Nephron progenitor cell (in vitro differentiated cells): ENCODE measurements around the gene PTAFR.

ENCODE experiments used
- DNase-seq: peaks from one replicate; pipeline ENCODE4 v3.0.0; 2021
- H3K27ac Mint-ChIP-seq: 2 replicates; pipeline ENCODE4 v1.8.0; 2021; ENCODE audit warnings: mild to moderate bottlenecking, moderate library complexity, mixed read lengths
- H3K27me3 Mint-ChIP-seq: 2 replicates; pipeline ENCODE4 v1.8.0; 2021; ENCODE audit warnings: mild to moderate bottlenecking, low read depth, mixed read lengths; ENCODE audit not compliant: poor library complexity
- H3K36me3 Mint-ChIP-seq: 2 replicates; pipeline ENCODE4 v1.8.0; 2021; ENCODE audit warnings: low read depth, mixed read lengths
- H3K4me1 Mint-ChIP-seq: 2 replicates; pipeline ENCODE4 v1.8.0; 2021; ENCODE audit warnings: mixed read lengths
- H3K4me3 Mint-ChIP-seq: 2 replicates; pipeline ENCODE4 v1.8.0; 2021; ENCODE audit warnings: mild to moderate bottlenecking, moderate library complexity, mixed read lengths
- H3K9me3 Mint-ChIP-seq: 2 replicates; pipeline ENCODE4 v1.8.0; 2021; ENCODE audit warnings: mild to moderate bottlenecking, moderate library complexity, mixed read lengths
- TF ChIP-seq, protein P1 (sequence below): fragments of 200-600 bp; sonication (generic); IDR thresholded peaks from 2 replicates; pipeline ENCODE4 v1.5.0; 2021; ENCODE audit warnings: antibody characterized with exemption

Gene PTAFR

DNA sequence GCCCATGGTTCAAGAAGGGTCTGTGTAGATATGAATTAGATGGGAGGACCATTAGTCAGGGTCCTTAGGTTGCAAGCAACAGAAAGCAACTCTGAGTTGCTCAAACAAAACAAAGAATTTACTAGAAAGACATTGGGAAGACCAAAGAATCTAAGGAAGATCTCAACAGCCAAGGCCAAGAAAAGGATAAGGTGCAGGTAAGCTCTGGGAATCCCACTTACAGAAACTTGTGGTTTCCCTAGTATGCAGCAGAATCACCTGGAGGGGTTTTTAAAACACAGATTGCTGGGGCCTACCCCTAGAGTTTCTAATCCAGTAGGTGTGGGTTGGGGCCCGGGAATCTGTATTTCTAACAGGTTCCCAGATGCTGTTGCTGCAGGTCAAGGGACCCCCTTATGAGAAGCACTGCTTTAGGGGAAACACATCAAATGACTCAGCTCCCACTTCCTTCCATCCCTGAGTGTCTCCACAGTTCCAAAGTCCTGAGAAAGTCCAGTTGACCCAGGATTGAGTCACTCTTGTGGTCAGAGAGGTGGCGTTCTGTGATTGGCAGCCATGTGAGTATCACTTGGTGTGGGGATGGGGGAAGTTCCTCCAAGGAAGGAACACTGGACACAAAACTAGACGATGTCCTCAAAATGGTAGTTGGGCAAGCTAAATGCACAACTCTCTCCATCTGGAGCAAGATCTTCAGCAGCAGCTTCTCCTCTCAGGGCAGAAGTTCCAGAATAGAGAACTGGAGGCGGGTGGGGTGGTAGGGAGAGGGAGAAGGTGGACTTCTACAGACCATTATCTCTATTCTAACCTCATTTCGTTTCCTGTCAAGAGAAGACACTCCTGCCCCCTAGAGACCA, 63.9 kb downstream of the PTAFR start:
- Mint-ChIP-seq H3K36me3 (no peaks in the 10 kb centered on the region), H3K27me3 (peaks cover 18% of the 10 kb centered on the region), H3K4me1 (no peaks in the 10 kb centered on the region), H3K9me3 (no peaks in the 10 kb centered on the region), H3K4me3 (no peak overlapping the region), H3K27ac (no peak overlapping the region)
- TF ChIP-seq, protein P1, sequence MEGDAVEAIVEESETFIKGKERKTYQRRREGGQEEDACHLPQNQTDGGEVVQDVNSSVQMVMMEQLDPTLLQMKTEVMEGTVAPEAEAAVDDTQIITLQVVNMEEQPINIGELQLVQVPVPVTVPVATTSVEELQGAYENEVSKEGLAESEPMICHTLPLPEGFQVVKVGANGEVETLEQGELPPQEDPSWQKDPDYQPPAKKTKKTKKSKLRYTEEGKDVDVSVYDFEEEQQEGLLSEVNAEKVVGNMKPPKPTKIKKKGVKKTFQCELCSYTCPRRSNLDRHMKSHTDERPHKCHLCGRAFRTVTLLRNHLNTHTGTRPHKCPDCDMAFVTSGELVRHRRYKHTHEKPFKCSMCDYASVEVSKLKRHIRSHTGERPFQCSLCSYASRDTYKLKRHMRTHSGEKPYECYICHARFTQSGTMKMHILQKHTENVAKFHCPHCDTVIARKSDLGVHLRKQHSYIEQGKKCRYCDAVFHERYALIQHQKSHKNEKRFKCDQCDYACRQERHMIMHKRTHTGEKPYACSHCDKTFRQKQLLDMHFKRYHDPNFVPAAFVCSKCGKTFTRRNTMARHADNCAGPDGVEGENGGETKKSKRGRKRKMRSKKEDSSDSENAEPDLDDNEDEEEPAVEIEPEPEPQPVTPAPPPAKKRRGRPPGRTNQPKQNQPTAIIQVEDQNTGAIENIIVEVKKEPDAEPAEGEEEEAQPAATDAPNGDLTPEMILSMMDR = no peak
- DNase-seq = no peak

DNA sequence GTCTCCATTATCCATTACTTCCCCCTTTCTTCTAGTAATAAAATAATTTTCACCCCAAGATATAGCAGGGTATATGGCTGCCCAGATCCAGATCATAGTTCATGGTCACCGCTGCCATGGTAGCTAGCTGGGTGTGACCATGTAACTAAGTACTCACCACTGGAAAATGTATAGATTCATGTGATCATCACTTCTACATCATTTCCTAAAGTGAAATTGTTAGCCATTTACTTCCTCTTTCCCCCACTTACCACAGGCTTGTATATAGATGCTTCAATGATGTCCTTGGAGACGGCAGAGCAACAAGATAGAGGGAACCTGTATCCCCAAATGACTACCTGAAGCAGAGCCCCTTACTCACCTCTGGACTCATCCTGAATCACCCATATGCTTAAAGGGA, 65.3 kb downstream of the PTAFR start:
- no peak for DNase-seq
- Mint-ChIP-seq H3K27ac (no peak overlapping the region), H3K27me3 (peaks cover 18% of the 10 kb centered on the region), H3K4me1 (no peaks in the 10 kb centered on the region), H3K36me3 (no peaks in the 10 kb centered on the region), H3K4me3 (no peak overlapping the region), H3K9me3 (no peaks in the 10 kb centered on the region)
- TF ChIP-seq, protein P1 = no peak

DNA sequence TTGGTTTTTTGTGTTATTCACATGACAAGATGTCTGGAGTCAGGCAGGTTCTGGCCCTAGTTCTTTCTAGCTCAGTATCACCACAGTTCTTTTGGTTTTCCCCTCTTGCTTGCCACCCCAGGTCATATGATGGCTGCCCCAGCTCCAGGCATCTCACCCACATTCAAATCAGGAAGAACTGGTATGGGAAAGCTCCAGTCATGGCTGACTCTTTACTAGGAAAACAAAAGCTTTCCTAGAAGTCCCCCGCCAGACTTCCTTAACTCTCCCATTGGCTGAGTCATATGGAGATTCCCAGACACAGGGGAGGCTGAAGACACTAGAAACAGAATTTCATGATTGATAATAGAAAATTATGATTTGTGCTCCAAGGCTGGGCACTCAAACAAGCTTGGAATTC, 65.9 kb downstream of the PTAFR start:
- no peaks in the 10 kb centered on the region for H3K36me3 Mint-ChIP-seq
- no peak overlapping the region for H3K4me3 Mint-ChIP-seq
- H3K4me1 Mint-ChIP-seq = no peaks in the 10 kb centered on the region
- H3K27me3 Mint-ChIP-seq = peaks cover 18% of the 10 kb centered on the region
- no peaks in the 10 kb centered on the region for H3K9me3 Mint-ChIP-seq
- H3K27ac Mint-ChIP-seq = no peak overlapping the region
- TF ChIP-seq, protein P1 = no peak
- no peak for DNase-seq

DNA sequence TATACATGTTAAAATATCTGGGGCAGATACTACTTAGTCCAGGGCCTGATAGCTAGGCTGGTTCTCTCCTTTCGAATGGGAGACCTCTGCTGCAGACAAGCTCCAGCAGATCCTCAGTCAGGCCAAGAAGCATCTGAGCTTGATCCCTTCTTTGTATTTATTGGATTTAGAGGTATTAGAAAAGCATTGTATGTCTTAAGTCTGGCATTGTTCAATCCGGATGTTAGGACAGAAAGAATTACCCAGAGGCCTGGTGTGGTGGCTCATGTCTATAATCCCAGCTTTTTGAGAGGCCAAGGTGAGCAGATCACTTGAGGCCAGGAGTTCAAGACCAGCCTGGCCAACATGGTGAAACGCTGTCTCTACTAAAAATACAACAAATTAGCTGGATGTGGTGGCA, 66.9 kb downstream of the PTAFR start:
- no peak for DNase-seq
- peaks cover 8% of the 10 kb centered on the region for H3K4me1 Mint-ChIP-seq
- peaks cover 18% of the 10 kb centered on the region for H3K27me3 Mint-ChIP-seq
- TF ChIP-seq, protein P1 = no peak
- H3K36me3 Mint-ChIP-seq = no peaks in the 10 kb centered on the region
- H3K9me3 Mint-ChIP-seq = no peaks in the 10 kb centered on the region
- no peak overlapping the region for H3K4me3 Mint-ChIP-seq
- H3K27ac Mint-ChIP-seq = no peak overlapping the region

DNA sequence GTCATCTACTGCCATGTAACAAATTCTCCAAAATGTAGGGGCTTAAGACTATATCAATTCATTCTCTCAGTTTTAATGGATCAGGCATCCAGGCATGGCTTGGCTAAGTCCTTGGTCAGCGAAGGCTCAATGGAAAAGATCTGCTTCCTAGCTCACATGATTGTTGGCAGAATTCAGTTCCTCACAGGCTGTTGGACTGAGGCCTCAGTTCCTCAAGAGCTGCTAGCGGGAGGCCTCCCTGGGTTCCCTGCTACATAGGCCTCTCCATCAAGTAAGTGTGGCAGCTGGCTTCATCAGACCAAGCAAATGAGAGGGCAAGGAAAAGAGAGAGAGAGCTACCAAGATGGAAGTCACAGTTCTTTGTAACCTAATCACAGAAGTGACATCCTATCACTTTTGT, 68.5 kb downstream of the PTAFR start:
- H3K36me3 Mint-ChIP-seq = no peaks in the 10 kb centered on the region
- H3K27me3 Mint-ChIP-seq = peaks cover 17% of the 10 kb centered on the region
- DNase-seq = no peak
- no peak overlapping the region for H3K27ac Mint-ChIP-seq
- H3K4me3 Mint-ChIP-seq = no peak overlapping the region
- H3K4me1 Mint-ChIP-seq = peaks cover 13% of the 10 kb centered on the region
- TF ChIP-seq, protein P1 = no peak
- no peaks in the 10 kb centered on the region for H3K9me3 Mint-ChIP-seq
